HG02938 (cell line): ENCODE data around the gene LRRC41.

Source experiments
- ATAC-seq: cut with Tn5 transposase; IDR thresholded peaks from one replicate; pipeline ENCODE4 v1.9.1; 2021; ENCODE audit warnings: mild to moderate bottlenecking, moderate library complexity; ENCODE audit not compliant: unreplicated experiment

The LRRC41 gene

DNA sequence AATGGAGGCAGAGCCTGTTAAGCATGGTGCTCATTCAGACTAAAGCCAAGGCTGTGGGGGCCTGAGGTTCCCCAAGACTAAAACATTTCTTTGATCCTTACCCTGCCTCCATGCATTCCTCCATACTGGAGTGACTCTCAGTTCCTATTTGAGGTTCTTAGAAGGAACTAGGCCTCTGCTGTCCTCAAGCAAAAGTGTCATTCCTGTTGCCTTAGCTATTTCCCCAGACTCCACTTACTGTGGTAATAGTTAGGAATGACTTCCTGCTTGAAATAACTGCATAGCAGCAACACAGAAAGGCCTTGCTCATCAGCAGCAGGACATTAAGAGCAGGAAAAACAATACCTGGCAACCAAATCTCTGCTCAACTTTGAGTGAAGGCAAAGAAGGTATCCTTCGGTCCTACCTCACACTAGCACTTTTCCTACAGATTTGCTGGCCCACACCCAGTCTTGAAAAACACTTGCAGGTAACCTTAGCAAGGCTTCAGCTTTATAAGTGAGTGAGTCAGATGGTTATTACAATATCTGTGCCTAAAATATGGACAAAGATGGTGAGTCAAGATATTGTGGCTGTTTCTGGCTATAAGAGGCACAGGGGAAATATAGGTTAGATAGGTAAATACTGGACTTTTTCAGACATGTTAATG is 14.8 kb downstream of the LRRC41 start:
- no peak for ATAC-seq

DNA sequence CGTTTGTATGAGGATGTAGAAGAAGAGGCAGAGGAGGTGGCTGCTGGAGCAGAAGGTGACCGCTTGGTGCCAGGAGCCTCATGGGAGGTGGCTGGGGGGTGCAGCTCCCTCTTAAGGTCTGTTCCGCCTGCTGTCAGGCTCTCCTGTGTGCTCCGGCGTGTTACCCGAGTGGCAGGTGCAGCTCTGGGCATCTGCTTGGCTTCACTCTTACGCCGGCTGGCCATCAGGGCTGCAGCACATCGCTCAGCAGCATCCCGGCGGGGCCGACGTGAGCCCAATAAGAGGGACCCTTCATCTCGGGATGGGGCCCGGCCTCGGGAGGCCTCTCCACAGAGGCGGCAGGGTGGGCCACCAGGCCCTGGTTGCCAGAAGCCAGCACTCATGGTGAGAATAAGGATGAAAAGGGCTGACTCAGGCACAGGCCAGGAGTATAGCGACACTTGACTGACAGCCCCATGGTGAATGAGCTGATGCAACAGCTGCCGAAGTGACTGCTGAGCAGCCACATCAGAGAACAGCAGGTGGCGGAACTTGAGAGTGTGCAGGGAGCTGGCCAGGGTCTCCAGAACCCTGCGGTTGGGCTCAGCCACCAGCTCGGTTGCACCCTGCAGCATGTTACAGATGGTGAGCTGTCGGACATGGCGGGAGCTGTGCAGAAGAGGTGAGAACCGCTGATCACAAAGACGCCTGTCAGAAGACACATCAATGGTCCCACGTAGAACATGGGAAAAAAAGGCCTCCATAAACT is 17.5 kb downstream of the LRRC41 start:
- no peak for ATAC-seq

DNA sequence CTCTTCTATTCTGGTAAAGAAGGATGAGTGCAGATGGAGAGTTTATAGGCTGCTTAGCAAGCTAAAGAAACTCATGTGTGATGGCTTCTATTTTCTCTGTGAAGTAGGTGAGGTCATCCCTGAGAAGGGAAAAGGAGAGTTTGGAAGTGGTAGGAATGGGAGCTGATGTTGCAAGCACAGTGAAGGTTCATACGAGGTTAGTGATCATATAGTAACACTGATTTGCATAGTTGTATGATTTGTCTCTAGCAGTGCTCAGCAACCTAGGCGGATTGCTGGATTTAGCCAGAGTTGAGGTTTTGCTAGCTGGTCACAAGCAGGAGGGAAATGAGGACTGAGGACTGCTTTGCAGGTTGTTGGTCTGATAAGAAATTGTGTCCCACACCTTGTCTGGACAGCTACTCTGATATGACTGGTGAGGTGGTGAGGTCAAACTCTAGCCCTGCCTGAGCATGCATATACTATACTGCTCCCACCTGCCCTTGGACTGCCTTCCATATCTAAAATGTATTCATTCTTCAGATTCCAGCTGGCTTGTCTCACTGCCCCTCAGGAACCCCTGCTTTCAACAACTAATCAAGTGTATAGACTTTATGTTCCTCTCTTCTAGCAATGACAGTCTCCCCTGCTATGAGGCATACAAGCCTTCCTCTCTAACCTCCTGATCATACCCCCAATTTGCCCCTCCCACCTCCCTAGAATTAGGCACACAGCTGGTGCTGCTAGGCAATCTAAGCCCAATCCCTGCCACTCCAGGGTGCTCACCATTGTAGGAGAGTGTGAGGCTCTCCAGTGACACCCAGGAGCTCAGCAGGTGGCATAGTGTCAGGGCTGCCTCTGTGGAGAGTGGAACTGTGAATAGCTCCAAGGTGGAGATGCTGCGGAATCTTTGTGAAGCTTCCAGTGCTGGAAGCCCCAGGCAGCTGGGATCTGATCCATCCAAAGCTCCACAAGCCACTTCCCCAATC is 18.5 kb downstream of the LRRC41 start:
- ATAC-seq: no peak

DNA sequence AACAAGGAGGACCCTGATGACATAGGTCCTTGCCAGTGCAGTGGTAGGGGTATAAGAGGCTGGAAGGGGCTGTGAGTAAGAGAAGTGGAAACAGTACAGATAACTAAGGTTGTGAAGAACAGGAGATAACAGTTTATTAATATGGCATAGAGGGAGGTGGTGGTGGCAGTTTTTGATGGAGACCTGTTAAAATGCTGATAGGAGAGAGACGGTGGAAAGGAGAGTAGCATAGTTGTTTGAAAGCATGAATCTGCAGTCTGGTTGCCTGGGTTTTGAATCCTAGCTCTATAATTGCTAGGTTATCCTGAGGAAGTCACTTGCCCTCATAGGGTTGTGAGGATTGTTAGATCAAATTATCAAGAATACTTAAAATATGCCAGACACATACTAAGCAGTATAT is 19.4 kb downstream of the LRRC41 start:
- ATAC-seq: no peak

DNA sequence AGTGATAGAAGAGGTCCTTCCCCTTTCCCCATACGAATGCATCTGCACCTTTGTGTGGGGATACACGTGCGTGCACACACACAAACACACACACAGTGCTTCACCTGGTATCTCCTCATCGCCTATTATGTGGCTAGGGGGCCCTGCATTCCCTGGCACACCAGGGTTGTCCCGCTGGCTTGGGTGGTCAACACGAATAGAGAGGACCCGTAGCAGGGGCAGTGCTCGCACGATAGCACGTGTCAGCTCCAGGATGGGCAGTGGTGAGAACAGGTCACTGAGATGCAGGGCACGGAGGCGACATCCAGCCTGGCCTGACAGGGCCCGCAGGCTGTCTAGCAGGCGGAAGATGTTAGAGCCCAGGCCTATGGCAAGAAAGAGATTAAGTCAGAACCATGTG is 22.4 kb downstream of the LRRC41 start:
- no peak for ATAC-seq

DNA sequence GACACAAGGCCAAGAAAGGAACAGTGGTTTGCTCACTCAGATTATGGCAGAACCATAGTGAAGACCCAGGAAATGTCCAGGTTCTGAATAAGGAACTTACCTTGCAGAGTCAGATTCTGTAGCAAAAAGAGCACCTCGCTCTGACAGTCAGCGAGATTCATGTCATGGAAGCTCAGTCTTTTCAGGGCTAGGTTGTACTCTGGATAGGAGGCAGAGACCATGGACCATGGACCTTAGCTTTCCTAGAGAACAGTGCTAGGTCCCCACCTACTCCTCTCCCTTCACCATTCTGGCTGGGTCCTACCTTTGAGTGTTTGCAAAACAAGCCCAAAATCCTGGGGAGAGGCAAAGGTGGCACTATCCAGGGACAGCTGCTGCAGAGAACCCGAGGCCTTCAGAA is 23.3 kb downstream of the LRRC41 start:
- ATAC-seq: no peak

GRCh38 chr1:46278807-46279206 is 24.6 kb downstream of the LRRC41 start:
- ATAC-seq: no peak

DNA sequence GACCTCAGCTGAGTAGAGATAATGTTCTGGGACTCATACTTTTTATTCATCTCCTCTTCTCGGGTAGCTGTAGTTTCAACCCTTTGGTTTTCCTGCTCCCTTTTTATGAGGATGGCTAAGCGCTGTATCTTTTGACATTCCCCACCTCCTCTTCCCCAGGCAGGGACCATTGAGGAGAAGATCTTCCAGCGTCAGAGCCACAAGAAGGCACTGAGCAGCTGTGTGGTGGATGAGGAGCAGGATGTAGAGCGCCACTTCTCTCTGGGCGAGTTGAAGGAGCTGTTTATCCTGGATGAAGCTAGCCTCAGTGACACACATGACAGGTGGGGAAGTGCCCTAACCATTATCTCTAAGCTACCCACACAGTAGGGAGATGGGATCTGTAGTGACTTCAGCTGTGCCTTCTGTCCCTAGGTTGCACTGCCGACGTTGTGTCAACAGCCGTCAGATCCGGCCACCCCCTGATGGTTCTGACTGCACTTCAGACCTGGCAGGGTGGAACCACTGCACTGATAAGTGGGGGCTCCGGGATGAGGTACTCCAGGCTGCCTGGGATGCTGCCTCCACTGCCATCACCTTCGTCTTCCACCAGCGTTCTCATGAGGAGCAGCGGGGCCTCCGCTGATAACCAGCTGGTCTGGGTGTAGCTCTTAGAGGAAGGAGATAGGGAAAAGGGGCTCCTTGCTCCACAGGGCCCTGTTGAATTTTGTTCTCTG is 25.6 kb downstream of the LRRC41 start:
- ATAC-seq: no peak

- no peak for ATAC-seq
These were observed 28.4 kb downstream of the LRRC41 start for GRCh38 chr1:46275030-46275337.

GRCh38 chr1:46274225-46275029 is 29.0 kb downstream of the LRRC41 start:
- no peak for ATAC-seq

DNA sequence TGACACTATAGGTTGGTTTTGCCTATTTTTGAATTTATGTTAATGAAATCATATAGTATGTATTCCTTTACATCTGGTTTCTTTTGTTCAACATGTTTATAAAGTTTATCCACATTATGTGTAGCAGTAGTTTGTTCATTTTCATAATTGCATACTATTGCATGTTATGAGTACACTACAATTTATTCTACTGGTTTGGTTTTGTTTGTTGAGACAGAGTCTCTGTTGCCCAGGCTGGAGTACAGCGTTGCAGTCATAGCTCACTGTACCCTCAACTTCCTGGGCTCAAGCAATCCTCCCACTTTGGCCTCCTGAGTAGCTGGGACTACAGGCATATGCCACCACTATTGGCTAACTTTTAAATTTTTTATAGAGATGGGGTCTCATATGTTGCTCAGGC is 34.8 kb downstream of the LRRC41 start:
- no peak for ATAC-seq

- ATAC-seq: no peak
These were observed 40.3 kb downstream of the LRRC41 start for GRCh38 chr1:46263146-46263545.

- no peak for ATAC-seq
These were observed 40.9 kb downstream of the LRRC41 start for GRCh38 chr1:46262508-46262907.

GRCh38 chr1:46256523-46256922 is 46.9 kb downstream of the LRRC41 start:
- ATAC-seq: no peak

DNA sequence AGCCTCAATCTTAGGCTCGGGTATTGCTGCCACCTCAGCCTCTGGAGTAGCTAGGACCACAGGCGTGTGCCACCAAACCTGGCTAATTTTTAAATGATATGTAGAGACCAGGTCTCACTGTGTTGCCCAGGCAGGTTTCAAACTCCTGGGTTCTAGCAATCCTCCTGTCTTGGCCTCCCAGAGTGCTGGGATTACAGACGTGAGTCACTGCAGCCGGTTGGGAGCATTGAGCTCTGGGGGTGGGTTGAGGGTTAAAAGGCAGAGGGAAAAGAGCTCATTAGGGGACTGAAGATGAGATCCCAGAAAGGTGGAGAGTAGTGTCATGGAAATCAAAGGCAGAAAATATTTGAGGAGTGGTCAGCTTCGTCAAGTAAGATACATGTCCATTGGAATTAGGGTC is 48.7 kb downstream of the LRRC41 start:
- no peak for ATAC-seq

- no peak for ATAC-seq
These were observed 55.1 kb downstream of the LRRC41 start for GRCh38 chr1:46248122-46248920.

GRCh38 chr1:46247436-46248121 is 55.8 kb downstream of the LRRC41 start, which contains the start of gene RAD54L:
RAD54L (plus strand) TSS chr1:46247763; CDS start chr1:46248406, 643 bp downstream.
- peak; percentile 88 for ATAC-seq

DNA sequence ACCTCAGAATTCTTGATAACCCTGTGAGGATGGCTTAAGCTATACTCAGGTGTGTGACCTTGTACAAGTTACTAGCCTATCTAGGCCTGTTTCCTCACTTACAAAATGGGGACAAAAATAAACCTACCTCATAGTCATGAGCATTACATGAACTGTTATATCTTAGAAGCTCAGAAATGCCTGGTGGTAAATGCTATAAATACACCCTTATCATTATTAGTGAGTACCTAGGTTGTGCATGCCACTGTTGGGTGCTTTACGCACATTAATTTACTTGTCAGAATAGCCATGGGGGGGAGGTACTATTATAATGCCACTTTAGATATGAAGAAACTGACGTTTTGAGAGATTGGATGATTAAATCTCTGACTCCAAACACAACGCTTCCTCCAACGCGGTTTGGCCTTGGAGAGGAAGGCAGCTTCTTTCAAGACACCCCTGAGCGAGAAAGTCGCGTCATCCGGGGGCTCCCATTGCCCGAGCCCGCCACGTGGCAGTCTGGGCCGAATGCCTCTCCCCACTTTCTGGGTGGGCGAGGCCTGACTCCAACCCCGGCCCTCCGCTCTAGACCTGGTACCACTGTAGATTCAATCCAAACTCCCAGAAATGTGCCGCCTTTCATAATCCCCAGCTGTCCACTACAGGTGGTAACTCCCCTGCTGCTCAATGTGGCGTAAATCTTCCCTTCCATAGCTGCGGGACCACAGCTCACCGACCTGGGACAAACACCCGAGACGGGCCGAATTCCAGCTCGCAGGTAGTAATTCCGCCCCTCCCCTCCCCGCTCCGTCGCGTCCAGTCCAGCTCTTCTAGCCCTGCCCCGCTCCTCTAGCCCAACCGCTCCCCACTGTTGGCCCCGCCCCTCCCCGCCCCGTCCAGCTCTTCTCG is 56.6 kb downstream of the LRRC41 start:
- peak; percentile 38 for ATAC-seq
